Transverse colon (tissue), 4 donors: ENCODE results near the gene FAR2.

Source experiments
- EP300 ChIP-seq: sonication (generic); formaldehyde crosslinking; IDR thresholded peaks from one replicate; pipeline ENCODE4 v1.6.1; 2017; ENCODE audit warnings: antibody characterized with exemption, low read depth
- POLR2A ChIP-seq: fragments of 450-650 bp; IDR thresholded peaks from one replicate; pipeline ENCODE4 v1.6.1; 2016; ENCODE audit warnings: antibody characterized with exemption, mild to moderate bottlenecking, moderate library complexity
- POLR2AphosphoS5 ChIP-seq, 3 donors: sonication (generic); formaldehyde crosslinking; IDR thresholded peaks; one replicate each; pipeline ENCODE4 v1.6.1; 2016; ENCODE audit warnings: antibody characterized with exemption in 3 of 3
- TF ChIP-seq, protein P1 (sequence below), 5 experiments: fragments of 200-600 bp in 3 of 5; fragments of 450-650 bp in 2 of 5; sonication (generic) in 3 of 5; IDR thresholded peaks; 1 replicate in 2 of 5; 2 replicates in 3 of 5; pipeline ENCODE4 v1.5.1; 2016 to 2017; ENCODE audit warnings: antibody characterized with exemption in 5 of 5, inconsistent platforms in 3 of 5, mild to moderate bottlenecking in 2 of 5, moderate library complexity in 1 of 5

DNA sequence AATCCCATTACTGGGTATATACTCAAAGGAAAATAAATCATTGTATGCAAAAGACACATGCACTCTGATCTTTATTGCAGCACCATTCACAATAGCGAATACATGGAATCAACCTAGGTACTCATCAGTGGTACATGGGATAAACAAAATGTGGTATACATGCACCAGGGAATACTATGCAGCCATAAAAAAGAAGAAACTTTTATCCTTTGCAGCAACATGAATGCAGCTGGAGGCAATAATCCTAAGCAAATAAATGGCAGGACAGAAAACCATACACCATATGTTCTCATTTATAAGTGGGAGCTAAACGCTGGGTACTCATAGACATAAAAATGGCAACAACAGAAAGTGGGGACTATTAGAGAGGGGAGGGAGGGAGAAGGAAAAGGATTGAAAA lies 216.0 kb downstream of the FAR2 start:
- TF ChIP-seq, protein P1, sequence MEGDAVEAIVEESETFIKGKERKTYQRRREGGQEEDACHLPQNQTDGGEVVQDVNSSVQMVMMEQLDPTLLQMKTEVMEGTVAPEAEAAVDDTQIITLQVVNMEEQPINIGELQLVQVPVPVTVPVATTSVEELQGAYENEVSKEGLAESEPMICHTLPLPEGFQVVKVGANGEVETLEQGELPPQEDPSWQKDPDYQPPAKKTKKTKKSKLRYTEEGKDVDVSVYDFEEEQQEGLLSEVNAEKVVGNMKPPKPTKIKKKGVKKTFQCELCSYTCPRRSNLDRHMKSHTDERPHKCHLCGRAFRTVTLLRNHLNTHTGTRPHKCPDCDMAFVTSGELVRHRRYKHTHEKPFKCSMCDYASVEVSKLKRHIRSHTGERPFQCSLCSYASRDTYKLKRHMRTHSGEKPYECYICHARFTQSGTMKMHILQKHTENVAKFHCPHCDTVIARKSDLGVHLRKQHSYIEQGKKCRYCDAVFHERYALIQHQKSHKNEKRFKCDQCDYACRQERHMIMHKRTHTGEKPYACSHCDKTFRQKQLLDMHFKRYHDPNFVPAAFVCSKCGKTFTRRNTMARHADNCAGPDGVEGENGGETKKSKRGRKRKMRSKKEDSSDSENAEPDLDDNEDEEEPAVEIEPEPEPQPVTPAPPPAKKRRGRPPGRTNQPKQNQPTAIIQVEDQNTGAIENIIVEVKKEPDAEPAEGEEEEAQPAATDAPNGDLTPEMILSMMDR (IDR thresholded peaks at IDR 0.05) = no peak
- TF ChIP-seq POLR2AphosphoS5 (IDR thresholded peaks at IDR 0.05) (no peak), POLR2A (no peak), EP300 (no peak)
